IMR-90 (cell line): Measurements from ENCODE around the gene XPR1. TPM values are rescaled to one million over a fixed set of nuclear protein-coding genes. Genes with fewer than 3 reads are reported as not detected.

Experiments used
- ATAC-seq: fragments of 200-7000 bp; cut with Tn5 transposase; 2 replicates; pipeline ENCODE4 v1.9.1; 2020; ENCODE audit warnings: low read depth, mild to moderate bottlenecking, moderate library complexity
- BruUV-seq: library from RNA; stranded (reverse); fragments of 400-500 nt; replicated peaks from 2 replicates; lab custom pipeline; 2021; lab: Mats Ljungman, UMichigan
- CTCF ChIA-PET: fragments of 300-600 bp; formaldehyde crosslinking; extraction: SDS; loops from one replicate; lab custom pipeline; 2021; ENCODE audit warnings: antibody characterized with exemption; lab: Yijun Ruan, JAX
- POLR2A ChIA-PET: fragments of 300-600 bp; sonication (Branson Sonifier 250); formaldehyde crosslinking; loops from one replicate; lab custom pipeline; 2022; ENCODE audit warnings: antibody characterized with exemption; ENCODE audit not compliant: unreplicated experiment; lab: Charles Lee
- DNase-seq: peaks from one replicate; pipeline ENCODE4 v3.0.0; 2013
- H2AFZ ChIP-seq: replicated peaks from 2 replicates; pipeline ENCODE3; 2013; ENCODE audit warnings: low read length, mild to moderate bottlenecking; ENCODE audit not compliant: poor library complexity
- H2AK5ac ChIP-seq: 2 replicates; pipeline ENCODE4 v1.6.1; 2013; ENCODE audit warnings: low read depth, low read length, inconsistent platforms
- H2AK9ac ChIP-seq: replicated peaks from 2 replicates; pipeline ENCODE3; 2013; ENCODE audit warnings: mild to moderate bottlenecking, low read depth, low read length, moderate library complexity; ENCODE audit not compliant: poor library complexity
- H2BK120ac ChIP-seq: 2 replicates; pipeline ENCODE4 v1.6.1; 2013; ENCODE audit warnings: low read depth, low read length, inconsistent platforms
- H2BK15ac ChIP-seq: 3 replicates; pipeline ENCODE4 v1.6.1; 2013; ENCODE audit warnings: low read depth, low read length, inconsistent platforms
- H2BK20ac ChIP-seq: 2 replicates; pipeline ENCODE4 v1.6.1; 2013; ENCODE audit warnings: low read depth, mild to moderate bottlenecking, inconsistent platforms, low read length, moderate library complexity
- H2BK5ac ChIP-seq: 2 replicates; pipeline ENCODE4 v1.6.1; 2013; ENCODE audit warnings: mild to moderate bottlenecking, low read depth, low read length, inconsistent platforms; ENCODE audit not compliant: poor library complexity, severe bottlenecking
- H3K14ac ChIP-seq: replicated peaks from 2 replicates; pipeline ENCODE4 v1.6.1; 2013; ENCODE audit warnings: low read depth, low read length, inconsistent platforms
- H3K18ac ChIP-seq: 2 replicates; pipeline ENCODE4 v1.6.1; 2013; ENCODE audit warnings: low read depth, low read length, control low read depth
- H3K23ac ChIP-seq: 2 replicates; pipeline ENCODE4 v1.6.1; 2013; ENCODE audit warnings: low read depth, low read length, inconsistent platforms
- H3K27ac ChIP-seq: 2 replicates; pipeline ENCODE4 v1.5.1; 2013; ENCODE audit warnings: mild to moderate bottlenecking, control low read depth, low read length; ENCODE audit not compliant: insufficient read depth
- H3K27me3 ChIP-seq: 2 replicates; pipeline ENCODE4 v1.6.1; 2013; ENCODE audit warnings: low read length; ENCODE audit not compliant: control insufficient read depth, insufficient read depth
- H3K36me3 ChIP-seq: 2 replicates; pipeline ENCODE4 v1.6.1; 2013; ENCODE audit warnings: low read length, mixed read lengths; ENCODE audit not compliant: control insufficient read depth, insufficient read depth
- H3K4ac ChIP-seq: 2 replicates; pipeline ENCODE4 v1.6.1; 2013; ENCODE audit warnings: low read depth, low read length, inconsistent platforms
- H3K4me1 ChIP-seq: 2 replicates; pipeline ENCODE4 v1.6.1; 2013; ENCODE audit warnings: low read length, mixed read lengths; ENCODE audit not compliant: control insufficient read depth, insufficient read depth
- H3K4me2 ChIP-seq: 2 replicates; pipeline ENCODE4 v1.6.1; 2013; ENCODE audit warnings: low read depth, mild to moderate bottlenecking, control low read depth, low read length, moderate library complexity
- H3K4me3 ChIP-seq: 2 replicates; pipeline ENCODE4 v1.5.1; 2013; ENCODE audit warnings: low read depth, mild to moderate bottlenecking, control low read depth, low read length, moderate library complexity; ENCODE audit not compliant: insufficient read depth
- H3K56ac ChIP-seq: 2 replicates; pipeline ENCODE4 v1.6.1; 2013; ENCODE audit warnings: low read length, inconsistent platforms; ENCODE audit not compliant: insufficient read depth; ENCODE audit errors: extremely low read depth
- H3K79me1 ChIP-seq, 2 experiments: 2 replicates each; pipeline ENCODE4 v1.6.1; 2013; ENCODE audit warnings: low read length in 2 of 2, inconsistent platforms in 1 of 2, low read depth in 1 of 2
- H3K9ac ChIP-seq: 2 replicates; pipeline ENCODE4 v1.6.1; 2013; ENCODE audit warnings: low read depth, low read length, control low read depth
- H3K9me1 ChIP-seq: 2 replicates; pipeline ENCODE4 v1.6.1; 2013; ENCODE audit warnings: low read length, inconsistent platforms; ENCODE audit not compliant: insufficient read depth
- H3K9me3 ChIP-seq: 2 replicates; pipeline ENCODE4 v1.6.1; 2013; ENCODE audit warnings: low read length; ENCODE audit not compliant: control insufficient read depth, insufficient read depth
- H4K20me1 ChIP-seq: 2 replicates; pipeline ENCODE4 v1.6.1; 2013; ENCODE audit warnings: low read length, inconsistent platforms; ENCODE audit not compliant: insufficient read depth
- H4K5ac ChIP-seq: 2 replicates; pipeline ENCODE4 v1.6.1; 2013; ENCODE audit warnings: mild to moderate bottlenecking, low read depth, low read length, control low read depth
- H4K8ac ChIP-seq, 2 experiments: 2 replicates each; pipeline ENCODE4 v1.6.1; 2013; ENCODE audit warnings: low read depth in 2 of 2, low read length in 2 of 2, control low read depth in 1 of 2, inconsistent platforms in 1 of 2
- H4K91ac ChIP-seq: 2 replicates; pipeline ENCODE4 v1.6.1; 2013; ENCODE audit warnings: low read depth, low read length, inconsistent platforms; ENCODE audit not compliant: insufficient read depth
- FOS ChIP-seq: fragments of 150-350 bp; IDR thresholded peaks from 2 replicates; pipeline ENCODE4 v1.6.1; 2016; ENCODE audit warnings: low read depth, low read length
- MAZ ChIP-seq: IDR thresholded peaks from 2 replicates; pipeline ENCODE4 v1.6.1; 2012; ENCODE audit warnings: low read depth, mild to moderate bottlenecking, low read length, improper control_type of control experiment, moderate library complexity, borderline replicate concordance
- POLR2A ChIP-seq: IDR thresholded peaks from 2 replicates; pipeline ENCODE4 v1.6.1; 2012; ENCODE audit warnings: mild to moderate bottlenecking, low read depth, low read length
- RAD21 ChIP-seq: IDR thresholded peaks from 2 replicates; pipeline ENCODE4 v1.6.1; 2012; ENCODE audit warnings: low read length, improper control_type of control experiment
- WGBS, 2 experiments: methylation state at CpG; one replicate each; pipeline versions ENCODE4 v1.1.5 to v1.1.7; 2013; ENCODE audit warnings: missing lambda C conversion rate in 2 of 2; ENCODE audit not compliant: insufficient read length in 1 of 2; ENCODE audit errors: extremely low coverage in 2 of 2; 5-methylcytosine and 5-hydroxymethylcytosine counted together
- dilution Hi-C: fragments of 300-500 bp; cut with HindIII; formaldehyde crosslinking; loops from one replicate; pipeline ENCODE4 v1.14.3; 2018; ENCODE audit warnings: low sequenced_read_pairs; ENCODE audit not compliant: unreplicated experiment
- in situ Hi-C: fragments of 300-500 bp; cut with MboI; formaldehyde crosslinking; loops from 3 replicates; pipeline ENCODE4 v1.14.3; 2019; ENCODE audit warnings: low sequenced_read_pairs, inconsistent platforms, mixed read lengths
- intact Hi-C: fragments of 100-400 bp; cut with micrococcal nuclease; formaldehyde crosslinking; loops from 2 replicates; pipeline ENCODE4 v1.10.0; 2022
- polyA plus RNA-seq, 3 experiments: library from polyadenylated mRNA; depleted of rRNA; stranded (reverse); fragments of >200 nt; gene quantifications; 2 replicates each; pipeline ENCODE4 v1.2.3, GENCODE V29; 2012; ENCODE audit warnings: low replicate concordance in 1 of 3
- total RNA-seq: library from RNA; depleted of rRNA; stranded (reverse); fragments of >200 nt; gene quantifications from 2 replicates; pipeline ENCODE4 v1.2.3, GENCODE V29; 2012

Gene XPR1
- total and polyA plus RNA-seq, 2 of the 4 experiments (the other 2 are of a cell fraction) = 11.8 to 25.1 TPM

GRCh38 chr1:180849031-180849775 lies 217.4 kb downstream of the XPR1 start:
- 0 out of 4 replicates have a peak, but pooled peaks cover 0 to 3% of the 10 kb centered on the region in 2 experiments for H3K79me1 ChIP-seq
- no peak overlapping the region for H4K91ac ChIP-seq
- no peak for DNase-seq
- POLR2A ChIA-PET = no interaction called here
- no peak overlapping the region for H2BK20ac ChIP-seq
- CTCF ChIA-PET = no interaction called here
- H3K4me3 ChIP-seq = no peak overlapping the region
- no peak for TF ChIP-seq FOS
- no peak for TF ChIP-seq MAZ
- no peak for TF ChIP-seq RAD21
- no peak for TF ChIP-seq POLR2A
- H4K20me1 ChIP-seq = no peaks in the 10 kb centered on the region
- H3K36me3 ChIP-seq = 0 out of 2 replicates have a peak, but pooled peaks cover 4% of the 10 kb centered on the region
- H3K9ac ChIP-seq = no peak overlapping the region
- no peak overlapping the region for H2BK5ac ChIP-seq
- dilution Hi-C loops = no loop called here
- H2AFZ ChIP-seq = no peak overlapping the region
- 80% methylated on average over 1 of the region's 6 CpGs; no CpG with 5 or more reads in 1 of the 2 experiments for WGBS, 2 experiments
- no peak overlapping the region for H3K4ac ChIP-seq
- no peak overlapping the region for H4K5ac ChIP-seq
- H3K14ac ChIP-seq = no peak overlapping the region
- BruUV-seq = no TSS peak
- H4K8ac ChIP-seq = no peak overlapping the region
- H3K56ac ChIP-seq = no peak overlapping the region
- H3K9me1 ChIP-seq = peaks cover 4% of the 10 kb centered on the region; the same call in 1 of the 2 replicates
- no peak overlapping the region for H3K23ac ChIP-seq
- no peak overlapping the region for H2BK15ac ChIP-seq
- no peak overlapping the region for H3K27ac ChIP-seq
- H2AK9ac ChIP-seq = no peak overlapping the region
- in situ Hi-C loops = no loop called here
- no peaks in the 10 kb centered on the region for H3K4me1 ChIP-seq
- no peak for ATAC-seq
- H3K18ac ChIP-seq = no peak overlapping the region
- intact Hi-C loops = no loop called here
- no peaks in the 10 kb centered on the region for H3K9me3 ChIP-seq
- no peak overlapping the region for H3K4me2 ChIP-seq
- no peak overlapping the region for H2BK120ac ChIP-seq
- no peak overlapping the region for H2AK5ac ChIP-seq
- H3K27me3 ChIP-seq = no peaks in the 10 kb centered on the region
